Measurements from ENCODE around the gene CARMIL1.
A peak's percentile ranks its signal among the peaks of the same experiment; 100 is the strongest.
"Not testable (repeated sequence)": the region's sequence is repeated elsewhere in the genome, so short reads cannot be mapped to it uniquely, and the experiment has no call there.

Gene CARMIL1

GRCh38 chr6:25277857-25278256 is 1.3 kb upstream of the CARMIL1 start:
- DNase-seq (ENCODE audit: low read depth), result no peak

DNA sequence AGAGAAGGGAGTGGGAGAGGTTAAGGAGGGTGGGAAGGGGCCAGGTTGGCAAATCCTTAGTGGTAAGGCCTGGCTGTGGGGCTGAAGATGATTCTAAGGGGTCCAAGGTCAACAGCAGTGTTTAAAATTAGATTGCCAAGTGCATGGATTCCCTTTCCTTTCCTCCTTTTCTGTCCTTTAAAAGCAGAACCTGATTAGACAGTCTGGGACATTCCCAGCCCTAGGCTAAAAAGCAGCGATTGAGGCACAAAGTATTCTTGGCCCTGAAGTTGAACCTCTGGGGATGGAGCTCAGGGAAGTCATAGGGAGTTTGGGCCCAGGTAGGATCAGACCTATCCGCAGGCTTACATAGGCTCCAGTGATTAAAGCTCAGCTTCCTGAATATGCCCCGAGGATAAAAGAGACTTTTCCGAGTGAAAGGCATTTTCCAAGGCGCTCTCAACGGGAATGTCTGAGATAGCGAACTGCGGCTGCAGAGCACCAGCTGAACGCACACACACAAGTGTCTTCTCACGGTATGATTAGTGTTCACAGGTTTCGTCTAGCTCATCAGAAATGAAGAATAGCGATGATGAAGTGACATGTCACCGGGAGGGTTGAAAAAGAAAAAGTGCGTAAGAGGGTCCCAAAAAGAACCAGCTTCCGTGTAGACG is 787 bp upstream of the CARMIL1 start:
- DNase-seq (ENCODE audit: low read depth), result no peak

- DNase-seq (ENCODE audit: low read depth), result no peak
Measured at GRCh38 chr6:25279748-25280343, 672 bp downstream of the CARMIL1 start.

DNA sequence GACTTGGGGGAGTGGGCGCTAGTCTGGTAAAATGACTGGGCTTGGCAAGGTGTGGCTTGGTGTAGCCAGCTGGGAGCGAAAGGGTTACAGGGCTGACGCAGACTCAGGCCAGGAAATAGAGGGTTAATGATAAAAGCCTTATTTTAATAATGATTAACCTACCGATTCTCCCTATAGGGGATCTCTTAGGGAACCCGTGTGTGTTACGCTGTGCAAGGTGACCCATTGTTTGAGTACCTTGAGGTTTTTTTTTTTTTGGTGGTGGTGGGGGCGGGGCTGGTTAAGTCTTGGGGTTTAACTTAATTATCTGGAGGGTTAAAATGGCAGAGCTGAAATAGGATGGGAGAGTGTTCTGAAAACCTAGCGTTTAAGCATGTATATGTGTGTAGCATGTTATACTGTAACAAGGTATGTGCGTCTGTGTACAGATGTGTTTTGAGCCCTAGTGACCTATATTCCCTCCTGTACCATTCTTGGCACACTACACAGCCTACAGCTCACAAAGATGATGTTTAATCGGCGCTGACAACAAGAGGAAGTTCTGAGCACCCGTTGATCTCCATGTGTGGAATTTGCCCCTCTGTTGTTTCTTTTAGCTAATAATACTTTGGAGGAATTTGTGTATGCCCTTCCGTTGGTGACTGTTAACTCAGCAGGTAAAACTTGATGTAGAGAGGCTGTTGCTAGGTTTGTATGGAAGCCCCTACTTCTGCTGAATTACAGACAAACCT is 1.3 kb downstream of the CARMIL1 start:
- no peak for DNase-seq (ENCODE audit: low read depth)

DNA sequence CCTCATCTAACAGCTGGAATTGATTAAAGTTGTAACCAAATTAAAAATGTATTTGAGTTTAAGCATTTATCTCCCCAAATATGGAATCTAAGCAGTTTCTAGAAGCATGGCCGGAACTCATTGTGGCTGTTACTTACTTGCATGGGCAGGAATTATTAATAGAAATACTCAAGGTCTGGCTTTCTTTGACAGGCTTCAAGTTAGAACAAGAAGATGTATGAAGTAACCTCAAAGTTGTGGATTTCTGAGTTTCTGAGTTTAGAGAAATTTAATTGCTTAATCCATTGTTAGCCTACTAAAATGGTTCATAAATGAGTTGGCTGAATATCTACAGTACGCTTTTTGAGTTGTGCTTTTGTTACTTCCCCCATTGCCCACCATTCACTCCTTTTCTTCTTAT is 7.7 kb downstream of the CARMIL1 start:
- DNase-seq (ENCODE audit: low read depth), result no peak

DNA sequence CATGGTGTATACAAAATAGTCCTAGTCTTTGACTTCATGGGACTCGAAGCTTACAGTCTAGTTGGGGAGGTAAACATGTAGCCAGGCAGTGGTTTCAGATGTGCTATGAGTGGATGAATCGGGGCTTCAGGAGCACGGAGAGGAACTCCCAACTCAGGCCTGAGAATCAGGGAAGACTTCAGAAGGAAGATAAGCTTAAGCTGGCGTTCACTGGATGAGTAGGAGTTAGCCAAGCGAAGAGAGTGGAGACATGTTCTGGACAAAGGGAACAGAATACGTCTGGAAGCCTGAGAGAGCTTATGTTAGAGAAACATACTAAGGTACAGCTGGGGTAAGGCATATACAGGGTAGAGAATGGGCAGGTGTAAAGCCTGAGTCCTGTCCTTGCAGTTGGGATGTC is 8.8 kb downstream of the CARMIL1 start:
- no peak for DNase-seq (ENCODE audit: low read depth)

GRCh38 chr6:25288518-25288917 is 9.3 kb downstream of the CARMIL1 start:
- DNase-seq (ENCODE audit: low read depth), result no peak

DNA sequence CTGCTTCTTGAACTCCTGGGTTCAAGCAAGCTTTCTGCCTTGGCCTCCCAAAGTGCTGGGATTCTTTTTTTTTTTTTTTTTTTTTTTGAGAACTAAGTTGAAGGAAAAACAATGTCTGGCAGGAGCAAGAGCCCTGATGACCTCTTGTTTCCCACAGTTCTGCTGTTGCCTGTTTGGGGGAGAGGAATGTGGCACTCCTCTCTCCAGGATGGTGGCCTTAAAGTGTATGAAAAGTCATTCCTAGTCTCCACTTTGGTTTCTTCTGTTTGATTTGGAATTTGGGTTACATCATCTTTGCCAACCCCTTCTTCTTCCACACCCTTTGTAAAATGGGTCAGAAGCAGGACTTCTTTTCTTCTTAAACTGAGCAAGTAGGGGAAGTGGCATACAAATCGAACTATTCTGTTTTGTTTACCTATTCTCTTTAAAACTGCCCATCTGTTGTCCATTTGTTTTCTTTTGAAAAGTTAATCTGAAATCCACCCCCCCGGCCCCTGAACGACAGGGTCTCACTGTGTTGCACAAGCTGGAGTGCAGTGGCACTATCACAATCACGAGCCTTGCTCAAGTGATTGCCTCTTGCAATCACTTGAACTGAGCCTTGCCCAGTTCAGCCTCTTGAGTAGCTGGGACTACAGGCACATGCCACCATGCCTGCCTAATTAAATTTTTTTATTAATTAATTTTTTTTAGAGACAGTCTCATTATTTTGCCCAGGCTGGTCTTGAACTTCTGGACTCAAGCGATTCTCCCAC is 11.3 kb downstream of the CARMIL1 start:
- DNase-seq (ENCODE audit: low read depth), result no peak

DNA sequence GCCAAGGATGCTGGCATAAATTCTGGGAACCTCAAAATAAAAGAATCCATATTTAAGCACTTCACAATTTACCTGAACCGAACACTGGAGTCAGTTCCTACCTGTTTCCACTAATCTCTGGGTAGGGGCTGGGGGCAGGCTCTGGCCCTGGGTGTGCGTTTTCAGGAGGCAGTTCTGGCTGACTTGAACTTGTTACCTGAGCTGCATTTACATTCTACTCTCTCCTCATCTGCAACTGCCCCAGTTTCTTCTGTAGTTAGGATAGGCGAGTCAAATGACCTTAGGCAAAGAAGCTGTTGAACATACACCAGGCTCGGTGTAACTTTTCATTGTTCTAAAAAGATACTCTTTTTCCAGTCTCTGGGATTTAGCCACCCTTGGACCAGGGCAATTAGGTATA is 13.2 kb downstream of the CARMIL1 start:
- DNase-seq (ENCODE audit: low read depth), result no peak

DNA sequence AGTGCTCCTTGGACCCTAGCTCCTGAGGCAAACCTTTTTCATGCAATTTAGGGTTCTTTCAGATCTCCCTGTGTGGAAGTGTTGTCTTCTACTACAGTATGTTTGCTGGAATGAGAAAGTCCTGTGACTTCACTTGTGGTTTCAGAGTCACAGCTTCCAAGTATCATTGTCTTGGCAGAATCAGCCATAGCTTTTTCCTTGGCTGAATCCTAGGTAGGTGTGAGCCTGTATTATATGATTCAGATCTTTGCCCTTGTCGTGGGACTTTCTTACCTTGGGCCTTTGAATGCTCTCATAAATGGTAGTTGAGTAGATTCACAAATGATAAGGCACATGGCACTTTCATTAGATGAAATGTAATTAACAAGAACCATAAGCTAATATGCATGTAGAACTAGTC is 16.5 kb downstream of the CARMIL1 start:
- no peak for DNase-seq (ENCODE audit: low read depth)

DNA sequence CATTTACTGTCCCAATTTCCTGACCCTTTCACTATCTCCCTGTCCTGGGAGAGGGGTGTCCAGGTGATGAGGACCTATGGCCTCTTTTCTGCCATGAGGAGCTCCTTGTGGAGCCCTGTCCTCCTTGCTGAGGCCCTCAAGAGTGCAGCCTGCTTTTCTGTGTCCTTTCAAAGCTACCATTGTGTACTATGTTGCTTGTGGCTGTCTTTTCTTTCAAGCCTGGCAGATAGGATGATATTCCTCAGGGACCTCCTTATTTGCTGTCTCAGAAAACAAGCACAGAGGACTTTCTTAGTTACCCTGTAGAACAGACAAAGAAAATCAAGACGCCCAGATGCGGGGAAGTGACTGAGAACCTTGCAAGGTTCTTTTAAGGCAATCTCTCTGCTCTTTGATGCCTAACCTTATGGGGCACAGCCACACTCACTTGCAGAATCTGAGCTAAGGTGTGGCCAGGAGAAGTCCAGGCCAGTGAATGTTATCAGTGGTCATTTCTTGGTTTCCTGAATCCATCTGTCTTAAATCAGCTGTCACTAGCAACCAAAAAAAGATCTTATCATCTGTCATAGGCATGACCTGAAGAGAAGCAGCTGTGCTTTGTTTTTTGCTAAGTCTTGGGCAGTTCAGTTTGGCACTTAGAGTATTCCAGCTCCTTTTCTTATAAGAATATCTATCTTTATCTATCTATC is 17.2 kb downstream of the CARMIL1 start:
- DNase-seq (ENCODE audit: low read depth), result no peak

GRCh38 chr6:25297039-25297441 is 17.9 kb downstream of the CARMIL1 start:
- no peak for DNase-seq (ENCODE audit: low read depth)

DNA sequence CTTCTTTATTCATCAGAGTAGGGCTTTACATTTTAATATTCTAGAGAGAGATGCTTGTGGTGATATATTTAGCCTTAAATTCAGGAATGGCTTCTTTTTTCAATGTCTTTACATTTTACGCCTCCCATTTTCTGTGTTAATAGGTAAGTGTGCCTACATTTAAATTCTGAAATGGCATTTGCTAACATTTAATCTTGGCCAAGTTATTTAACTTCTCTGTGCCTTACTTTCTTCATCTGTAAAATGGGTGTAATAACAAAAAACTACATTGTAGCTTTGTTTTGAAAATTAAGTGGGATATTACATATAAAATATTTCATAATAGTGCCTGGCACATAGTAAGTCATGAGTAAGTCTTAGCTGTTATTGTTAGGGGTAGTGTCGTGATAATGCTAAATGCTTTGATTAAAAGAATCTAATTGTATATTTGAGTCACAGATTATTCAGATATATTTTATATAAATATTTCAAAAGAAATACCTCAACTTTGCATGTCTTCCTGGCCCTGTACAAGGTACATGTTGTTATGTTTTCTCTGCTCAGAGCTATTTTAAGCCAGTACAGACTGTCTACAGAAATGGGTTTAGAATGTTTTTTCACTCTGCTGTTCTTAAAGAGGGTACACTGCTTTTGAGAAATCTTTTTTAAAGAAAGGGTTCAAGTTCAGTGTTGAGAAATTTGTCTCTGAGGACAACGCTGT is 18.8 kb downstream of the CARMIL1 start:
- DNase-seq (ENCODE audit: low read depth), result no peak

DNA sequence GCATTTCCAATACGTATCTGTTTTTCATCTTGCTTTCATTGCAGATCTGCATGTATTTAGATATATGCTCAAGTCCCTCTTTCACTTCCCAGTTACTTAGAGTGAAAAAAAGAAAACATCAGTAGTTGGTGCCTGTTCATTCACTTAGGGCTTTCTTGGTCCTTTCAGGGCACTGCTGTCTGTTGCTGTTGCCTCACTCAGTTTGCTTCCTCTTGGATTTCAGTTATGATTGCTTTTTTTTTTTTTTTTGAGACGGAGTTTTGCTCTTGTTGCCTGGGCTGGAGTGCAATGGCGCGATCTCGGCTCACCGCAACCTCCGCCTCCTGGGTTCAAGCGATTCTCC is 19.3 kb downstream of the CARMIL1 start:
- DNase-seq (ENCODE audit: low read depth), result not testable (repeated sequence)

- no peak for DNase-seq (ENCODE audit: low read depth)
Measured at GRCh38 chr6:25301362-25301761, 22.2 kb downstream of the CARMIL1 start.

DNA sequence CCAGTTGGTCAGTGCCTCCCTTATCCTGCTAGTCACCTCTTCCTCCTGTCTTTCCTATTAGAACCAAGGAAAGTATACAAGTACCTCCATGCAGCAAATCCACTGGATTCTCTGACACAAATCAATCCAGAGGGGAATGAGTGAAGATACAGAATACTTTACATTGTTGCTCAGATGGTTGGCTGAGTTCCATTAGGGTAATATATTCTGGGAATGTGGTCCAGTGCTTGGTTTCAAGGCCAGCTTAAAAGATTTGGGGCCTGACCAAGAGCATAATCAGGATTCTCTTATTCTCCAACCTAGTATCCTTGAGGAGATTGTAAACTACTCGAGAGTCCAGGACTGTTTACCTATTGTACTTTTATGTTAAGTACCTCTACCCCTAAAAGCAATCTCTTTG is 23.0 kb downstream of the CARMIL1 start:
- no peak for DNase-seq (ENCODE audit: low read depth)

DNA sequence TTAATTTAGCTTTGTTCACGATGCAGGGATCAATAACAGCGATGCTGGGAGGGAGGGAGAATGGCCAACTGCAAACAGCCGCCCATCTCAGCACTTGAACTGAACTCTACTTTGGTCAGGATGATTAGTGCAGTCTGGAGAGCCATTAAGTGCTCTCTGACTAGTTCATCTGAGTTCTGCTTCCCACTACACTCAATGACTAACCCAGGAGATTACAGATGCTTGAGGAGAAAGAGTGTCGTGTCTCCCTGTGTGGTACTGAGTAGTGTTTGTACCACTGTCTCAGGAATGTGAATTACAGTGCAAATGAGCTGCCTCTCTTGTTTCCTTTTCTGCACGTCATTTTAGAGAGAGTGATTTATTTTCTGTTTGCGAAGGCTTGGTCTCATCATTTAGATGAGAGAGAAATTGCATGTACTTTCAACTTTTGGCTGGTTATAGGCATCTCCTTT is 23.5 kb downstream of the CARMIL1 start:
- DNase-seq (ENCODE audit: low read depth), result peak; percentile 77

- DNase-seq (ENCODE audit: low read depth), result no peak
Measured at GRCh38 chr6:25303254-25303653, 24.1 kb downstream of the CARMIL1 start.

- no peak for DNase-seq (ENCODE audit: low read depth)
Measured at GRCh38 chr6:25306379-25306778, 27.2 kb downstream of the CARMIL1 start.

- no peak for DNase-seq (ENCODE audit: low read depth)
Measured at GRCh38 chr6:25307805-25308494, 28.8 kb downstream of the CARMIL1 start.

GRCh38 chr6:25309886-25310285 is 30.7 kb downstream of the CARMIL1 start:
- DNase-seq (ENCODE audit: low read depth), result no peak
